Esophagus muscularis mucosa (tissue), 4 donors: ENCODE results near the gene TALDO1. TPM values are rescaled to one million over a fixed set of nuclear protein-coding genes. Genes with fewer than 3 reads are reported as not detected.
A peak's percentile ranks its signal among the peaks of the same experiment; 100 is the strongest.

Experiments
- DNase-seq: peaks from one replicate; pipeline ENCODE4 v3.0.0-alpha.2; 2017; ENCODE audit errors: extremely low spot score
- H3K27ac ChIP-seq, 4 donors: fragments of 200-600 bp; sonication (generic); replicated peaks in 1 of 4; 1 replicate in 3 of 4; 2 replicates in 1 of 4; pipeline ENCODE4 v1.5.1; 2016 to 2019; ENCODE audit warnings: mild to moderate bottlenecking in 1 of 4
- H3K27me3 ChIP-seq, 4 donors: fragments of 200-600 bp; sonication (generic); one replicate each; pipeline versions ENCODE4 v1.5.1 to v1.6.0; 2016 to 2019
- H3K36me3 ChIP-seq, 4 donors: fragments of 200-600 bp; sonication (generic); one replicate each; pipeline ENCODE4 v1.5.1; 2016 to 2019
- H3K4me1 ChIP-seq, 4 donors: fragments of 200-600 bp; sonication (generic); one replicate each; pipeline ENCODE4 v1.5.1; 2016 to 2019
- H3K4me3 ChIP-seq, 4 donors: fragments of 200-600 bp; sonication (generic); 1 replicate in 2 of 4; 2 replicates in 2 of 4; pipeline ENCODE4 v1.5.1; 2016 to 2019; ENCODE audit warnings: mild to moderate bottlenecking in 4 of 4, moderate library complexity in 1 of 4
- H3K9me3 ChIP-seq, 4 donors: fragments of 200-600 bp; sonication (generic); 1 replicate in 3 of 4; 2 replicates in 1 of 4; pipeline ENCODE4 v1.5.1; 2016 to 2019
- CTCF ChIP-seq, 3 experiments: fragments of 200-600 bp in 2 of 3; fragments of 450-650 bp in 1 of 3; sonication (generic) in 2 of 3; IDR thresholded peaks; one replicate each; pipeline ENCODE4 v1.5.1; 2017 to 2019; ENCODE audit warnings: antibody characterized with exemption in 3 of 3, mild to moderate bottlenecking in 2 of 3, moderate library complexity in 1 of 3
- EP300 ChIP-seq: sonication (generic); formaldehyde crosslinking; IDR thresholded peaks from one replicate; pipeline ENCODE4 v1.6.1; 2017; ENCODE audit warnings: antibody characterized with exemption
- POLR2A ChIP-seq: fragments of 450-650 bp; IDR thresholded peaks from one replicate; pipeline ENCODE4 v1.6.1; 2017; ENCODE audit warnings: antibody characterized with exemption, moderate library complexity, mild to moderate bottlenecking, low read depth
- POLR2AphosphoS5 ChIP-seq, 2 donors: sonication (generic); formaldehyde crosslinking; IDR thresholded peaks; one replicate each; pipeline ENCODE4 v1.6.1; 2017; ENCODE audit warnings: antibody characterized with exemption in 2 of 2
- WGBS: methylation state at CpG from one replicate; pipeline ENCODE4 v1.1.5; 2018; 5-methylcytosine and 5-hydroxymethylcytosine counted together
- intact Hi-C: fragments of 100-400 bp; cut with DNase I; formaldehyde crosslinking; loops from one replicate; pipeline ENCODE4 v1.15.1; 2023
- total RNA-seq, 4 donors: library from RNA; depleted of rRNA; stranded (reverse); fragments of >200 nt; gene quantifications; one replicate each; pipeline versions ENCODE4 v1.1.0 to v1.2.1, GENCODE V29; 2016

TALDO1 gene
- total RNA-seq, 4 donors from 2014 or later = 168 to 231 (median 186) TPM

DNA sequence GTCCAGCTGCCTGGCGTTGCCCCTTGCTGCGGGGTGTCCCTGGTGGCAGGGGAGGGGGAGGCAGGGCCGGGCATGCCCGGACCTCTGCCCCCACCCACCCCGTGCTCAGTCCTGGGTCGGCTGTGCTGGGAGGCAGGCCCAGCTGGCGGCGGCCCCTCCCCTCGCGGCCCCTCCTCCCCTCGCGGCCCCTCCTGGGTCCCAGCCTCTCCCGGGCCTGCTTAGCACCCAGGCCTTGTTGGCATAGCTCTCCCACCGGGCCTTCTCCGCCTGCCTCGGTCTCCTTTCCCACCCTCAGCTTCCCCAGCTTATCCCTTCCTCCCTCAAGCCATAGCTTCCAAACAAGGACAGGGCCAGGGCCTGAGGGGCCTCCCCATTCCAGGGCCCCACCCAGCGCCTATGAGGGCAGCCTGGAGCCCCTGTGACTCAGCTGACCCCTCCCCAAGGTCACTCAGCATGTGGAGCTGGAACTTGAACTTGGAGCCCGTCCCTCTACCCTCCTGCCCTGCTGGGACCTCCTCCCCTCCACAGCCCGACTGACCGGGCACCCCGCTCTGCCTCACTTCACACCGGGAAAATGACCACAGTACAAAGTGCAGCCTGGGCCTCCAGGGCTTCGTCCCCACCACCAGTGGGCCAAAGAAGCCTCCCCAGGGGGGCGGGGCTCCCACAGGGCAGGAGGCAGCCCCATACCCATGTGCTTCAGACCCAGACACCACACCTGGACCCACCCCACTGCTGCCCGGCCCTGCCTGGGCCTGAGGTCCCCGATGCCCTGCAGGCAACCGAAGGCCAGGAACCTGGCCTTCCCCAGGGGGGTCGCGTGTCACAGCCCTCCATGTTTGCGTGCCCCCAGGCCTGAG lies 40.1 kb upstream of the TALDO1 start:
- Histone ChIP-seq H3K4me3 (peak overlapping the region; percentile 56 to 79 (median 62)), H3K4me1 (peaks cover 24 to 69% (median 58%) of the 10 kb centered on the region in 4 donors), H3K27ac (peak overlapping the region; percentile 68 to 89 (median 78)), H3K27me3 (peaks cover 0 to 56% (median 0%) of the 10 kb centered on the region in 4 donors), H3K36me3 (peaks cover 0 to 24% (median 14%) of the 10 kb centered on the region in 4 donors), H3K9me3 (no peaks in the 10 kb centered on the region)
- WGBS = 52% methylated on average over 10 of the region's 30 CpGs
- TF ChIP-seq POLR2AphosphoS5 (IDR thresholded peaks at IDR 0.05) (no peak), CTCF (IDR thresholded peaks at IDR 0.05) (no peak), EP300 (no peak), POLR2A (no peak)
- intact Hi-C loops = no loop called here
- no peak for DNase-seq

- peak overlapping the region; percentile 68 to 89 (median 78) for H3K27ac ChIP-seq
- WGBS = 79% methylated on average over 8 of the region's 16 CpGs
- no peak overlapping the region for H3K4me3 ChIP-seq
- intact Hi-C loops = no loop called here
- H3K9me3 ChIP-seq = no peaks in the 10 kb centered on the region
- H3K36me3 ChIP-seq = peaks cover 0 to 16% (median 8%) of the 10 kb centered on the region in 4 donors
- no peak for DNase-seq
- H3K27me3 ChIP-seq = peaks cover 0 to 62% (median 0%) of the 10 kb centered on the region in 4 donors
- TF ChIP-seq EP300 = no peak
- TF ChIP-seq POLR2A = no peak
- TF ChIP-seq CTCF (IDR thresholded peaks at IDR 0.05) = no peak
- no peak for TF ChIP-seq POLR2AphosphoS5 (IDR thresholded peaks at IDR 0.05)
- peaks cover 24 to 62% (median 52%) of the 10 kb centered on the region in 4 donors for H3K4me1 ChIP-seq
Measured at GRCh38 chr11:707817-708420, 39.3 kb upstream of the TALDO1 start.

DNA sequence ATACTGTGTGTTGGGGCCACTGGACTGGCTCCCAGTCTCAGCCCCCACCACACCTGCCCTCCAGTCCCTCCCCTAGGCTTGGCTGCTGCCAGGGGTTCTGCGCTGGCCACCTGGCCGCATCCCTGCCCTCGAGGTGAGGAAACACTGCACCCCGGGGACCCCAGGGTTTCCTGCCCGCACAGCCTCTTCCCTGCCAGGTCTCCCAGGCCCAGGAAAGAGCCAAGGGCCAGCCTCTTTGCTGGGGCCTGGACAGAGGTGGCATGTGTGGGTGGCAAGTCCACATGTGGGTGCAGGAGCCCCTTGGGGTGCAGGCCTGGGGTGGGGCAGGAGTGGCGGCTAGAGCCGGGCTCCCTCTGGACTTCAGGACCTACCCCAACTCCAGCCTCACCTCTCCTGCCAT lies 38.8 kb upstream of the TALDO1 start:
- no peak for TF ChIP-seq EP300
- no peak for TF ChIP-seq POLR2AphosphoS5 (IDR thresholded peaks at IDR 0.05)
- no peak for TF ChIP-seq CTCF (IDR thresholded peaks at IDR 0.05)
- no peak for TF ChIP-seq POLR2A
- Histone ChIP-seq H3K27ac (no peak overlapping the region), H3K27me3 (peaks cover 0 to 66% (median 0%) of the 10 kb centered on the region in 4 donors), H3K4me3 (no peak overlapping the region), H3K36me3 (peaks cover 0 to 15% (median 5%) of the 10 kb centered on the region in 4 donors), H3K9me3 (no peaks in the 10 kb centered on the region), H3K4me1 (peaks cover 24 to 56% (median 48%) of the 10 kb centered on the region in 4 donors)
- DNase-seq = no peak
- 82% methylated on average over 2 of the region's 7 CpGs for WGBS
- intact Hi-C loops = no loop called here

- DNase-seq = no peak
- no peak overlapping the region for H3K4me3 ChIP-seq
- TF ChIP-seq POLR2AphosphoS5 (IDR thresholded peaks at IDR 0.05) = no peak
- no peak for TF ChIP-seq EP300
- no peak for TF ChIP-seq POLR2A
- peaks cover 0 to 7% (median 2%) of the 10 kb centered on the region in 4 donors for H3K36me3 ChIP-seq
- intact Hi-C loops = no loop called here
- WGBS = 76% methylated on average over 5 of the region's 27 CpGs
- H3K27me3 ChIP-seq = peaks cover 0 to 66% (median 0%) of the 10 kb centered on the region in 4 donors
- H3K27ac ChIP-seq = peak overlapping the region in 1 of 4 donors; percentile 69
- peaks cover 24 to 54% (median 46%) of the 10 kb centered on the region in 4 donors for H3K4me1 ChIP-seq
- H3K9me3 ChIP-seq = no peaks in the 10 kb centered on the region
Measured at GRCh38 chr11:709109-709997, 37.9 kb upstream of the TALDO1 start.
